T-helper 1 cell (primary cell): ENCODE measurements around the gene WDR90.

Experiments
- DNase-seq, 5 donors: peaks; one replicate each; pipeline ENCODE4 v3.0.0-alpha.2; 2012 to 2020

The WDR90 gene

GRCh38 chr16:661184-661821 lies 12.1 kb downstream of the WDR90 start:
- no peak for DNase-seq

GRCh38 chr16:662095-662494 lies 12.9 kb downstream of the WDR90 start:
- no peak for DNase-seq

- DNase-seq = no peak
Observed at GRCh38 chr16:662597-662996, 13.4 kb downstream of the WDR90 start.

- no peak for DNase-seq
Observed at GRCh38 chr16:666572-666971, 17.4 kb downstream of the WDR90 start.

DNA sequence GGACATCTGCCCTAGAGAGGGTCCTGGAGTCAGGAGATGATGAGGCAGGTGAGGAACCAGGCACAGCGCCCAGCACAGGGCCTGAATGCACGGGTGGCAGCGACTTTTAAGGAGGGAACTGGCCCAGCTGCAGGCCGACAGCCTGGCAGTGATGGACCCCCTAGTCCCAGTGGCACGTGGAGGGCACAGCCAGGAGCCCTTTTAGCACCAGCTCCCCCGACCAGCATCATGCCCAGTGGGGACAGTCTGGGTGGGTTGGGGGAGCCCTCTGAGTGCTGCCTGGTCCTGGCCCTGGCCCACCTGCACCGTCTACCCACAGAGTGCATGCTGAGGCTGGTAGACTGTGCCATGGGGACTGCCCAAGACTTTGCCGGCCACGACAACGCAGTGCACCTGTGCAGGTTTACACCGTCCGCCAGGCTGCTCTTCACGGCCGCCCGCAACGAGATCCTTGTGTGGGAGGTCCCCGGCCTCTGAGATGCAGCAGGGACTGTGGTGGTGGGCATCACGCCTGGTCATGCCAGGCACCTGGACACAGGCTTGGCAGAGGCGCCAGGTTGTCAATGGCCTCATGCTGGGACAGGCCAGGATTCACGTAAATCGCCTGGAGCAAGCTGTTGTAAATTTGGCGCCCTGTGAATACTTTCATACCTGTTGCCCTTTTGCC lies 18.1 kb downstream of the WDR90 start:
- no peak for DNase-seq

- peak; percentile 82 to 94 (median 86) for DNase-seq
Observed at GRCh38 chr16:667780-668518, 18.8 kb downstream of the WDR90 start, which contains the start of gene RHOT2. Gene RHOT2 (plus strand): TSS chr16:668132. CDS start chr16:668200, 68 bp downstream.

GRCh38 chr16:668519-669171 lies 19.5 kb downstream of the WDR90 start:
- no peak for DNase-seq

DNA sequence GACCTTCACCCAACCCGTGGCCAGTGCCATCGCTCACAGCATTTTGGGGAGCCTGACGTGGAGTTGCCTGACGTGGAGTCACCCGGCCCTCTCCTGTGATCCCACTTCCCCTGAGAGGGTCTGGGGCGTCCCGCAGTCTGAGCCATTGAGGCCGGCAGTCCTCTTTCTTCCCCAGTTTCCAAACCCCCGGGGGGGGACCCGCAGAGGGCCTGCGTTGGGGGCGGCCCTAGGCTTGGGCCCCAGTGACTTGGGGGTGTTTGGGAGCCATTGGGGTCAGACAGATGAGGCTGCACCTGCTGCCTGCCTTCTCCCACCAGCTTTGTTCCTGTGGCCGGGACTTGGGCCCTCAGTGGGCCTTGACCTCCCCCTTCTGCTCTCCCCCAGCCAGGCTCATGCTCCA lies 20.5 kb downstream of the WDR90 start:
- no peak for DNase-seq

GRCh38 chr16:670485-671352 lies 21.6 kb downstream of the WDR90 start:
- no peak for DNase-seq

DNA sequence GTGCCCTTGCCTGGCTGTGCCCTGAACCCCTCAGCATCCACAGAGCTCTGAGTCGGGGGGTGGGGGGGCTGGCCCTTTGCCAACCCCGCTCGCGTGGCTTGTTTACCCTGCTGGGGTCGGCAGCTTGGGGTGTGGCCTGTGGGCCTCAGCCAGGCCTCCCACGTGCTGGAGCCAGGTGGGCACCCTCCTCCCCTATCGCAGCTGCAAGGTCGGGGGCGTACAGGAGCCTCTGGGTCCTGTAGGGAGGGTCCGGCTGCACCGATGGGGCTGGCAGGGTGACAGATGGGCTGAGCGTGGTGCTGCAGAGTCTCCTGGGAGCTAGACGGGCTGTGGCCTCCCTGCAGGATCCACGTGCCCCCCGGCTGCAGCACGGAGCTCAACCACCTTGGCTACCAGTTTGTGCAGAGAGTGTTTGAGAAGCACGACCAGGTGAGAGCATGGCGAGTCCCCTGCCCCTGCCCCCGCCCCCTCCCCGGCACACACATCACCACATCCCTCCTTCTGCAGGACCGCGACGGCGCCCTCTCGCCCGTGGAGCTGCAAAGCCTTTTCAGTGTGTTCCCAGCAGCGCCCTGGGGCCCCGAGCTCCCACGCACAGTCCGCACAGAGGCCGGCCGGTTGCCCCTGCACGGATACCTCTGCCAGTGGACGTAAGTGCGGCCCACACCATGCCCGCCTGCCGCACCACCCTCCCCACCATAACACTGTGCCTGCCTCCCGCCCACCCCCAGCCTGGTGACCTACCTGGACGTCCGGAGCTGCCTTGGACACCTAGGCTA lies 22.4 kb downstream of the WDR90 start:
- DNase-seq = no peak

- no peak for DNase-seq
Observed at GRCh38 chr16:672371-672770, 23.2 kb downstream of the WDR90 start.

DNA sequence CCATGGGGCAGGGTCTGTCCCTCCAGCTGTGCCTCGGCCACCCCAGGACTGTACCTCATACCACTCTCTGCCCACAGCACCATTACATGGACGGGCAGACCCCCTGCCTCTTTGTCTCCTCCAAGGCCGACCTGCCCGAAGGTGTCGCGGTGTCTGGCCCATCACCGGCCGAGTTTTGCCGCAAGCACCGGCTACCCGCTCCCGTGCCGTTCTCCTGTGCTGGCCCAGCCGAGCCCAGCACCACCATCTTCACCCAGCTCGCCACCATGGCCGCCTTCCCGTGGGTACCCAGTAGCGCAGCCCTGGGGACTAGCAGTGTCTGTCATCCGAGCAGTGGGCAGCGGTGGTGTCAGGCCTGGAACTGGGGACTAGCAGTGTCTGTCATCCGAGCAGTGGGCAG lies 23.7 kb downstream of the WDR90 start:
- DNase-seq = no peak

DNA sequence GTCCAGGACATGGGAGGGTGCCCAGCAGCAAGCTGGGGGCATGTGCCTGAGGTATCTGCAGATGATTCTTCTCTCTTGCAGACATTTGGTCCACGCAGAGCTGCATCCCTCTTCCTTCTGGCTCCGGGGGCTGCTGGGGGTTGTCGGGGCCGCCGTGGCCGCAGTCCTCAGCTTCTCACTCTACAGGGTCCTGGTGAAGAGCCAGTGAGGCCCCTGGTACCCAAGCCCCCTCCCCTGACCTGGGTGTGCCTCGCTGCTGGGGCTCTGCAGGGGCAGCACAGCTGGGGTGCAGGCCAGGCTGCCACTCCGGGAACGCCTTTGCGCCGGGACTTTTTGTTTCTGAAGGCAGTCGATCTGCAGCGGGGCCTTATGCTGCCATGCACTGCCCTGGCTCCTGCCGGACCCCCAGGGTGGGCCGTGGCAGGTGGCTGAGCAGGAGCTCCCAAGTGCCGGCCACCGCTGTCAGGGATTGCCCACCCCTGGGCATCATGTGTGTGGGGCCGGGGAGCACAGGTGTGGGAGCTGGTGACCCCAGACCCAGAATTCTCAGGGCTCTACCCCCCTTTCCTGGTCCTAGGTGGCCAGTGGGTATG lies 24.3 kb downstream of the WDR90 start:
- DNase-seq = no peak

- no peak for DNase-seq
Observed at GRCh38 chr16:674214-674881, 25.2 kb downstream of the WDR90 start.

GRCh38 chr16:674968-675883 lies 26.1 kb downstream of the WDR90 start, which contains the start of gene RHBDL1:
Gene RHBDL1 (plus strand): TSS chr16:675671. CDS start chr16:675791, 120 bp downstream.
- no peak for DNase-seq

DNA sequence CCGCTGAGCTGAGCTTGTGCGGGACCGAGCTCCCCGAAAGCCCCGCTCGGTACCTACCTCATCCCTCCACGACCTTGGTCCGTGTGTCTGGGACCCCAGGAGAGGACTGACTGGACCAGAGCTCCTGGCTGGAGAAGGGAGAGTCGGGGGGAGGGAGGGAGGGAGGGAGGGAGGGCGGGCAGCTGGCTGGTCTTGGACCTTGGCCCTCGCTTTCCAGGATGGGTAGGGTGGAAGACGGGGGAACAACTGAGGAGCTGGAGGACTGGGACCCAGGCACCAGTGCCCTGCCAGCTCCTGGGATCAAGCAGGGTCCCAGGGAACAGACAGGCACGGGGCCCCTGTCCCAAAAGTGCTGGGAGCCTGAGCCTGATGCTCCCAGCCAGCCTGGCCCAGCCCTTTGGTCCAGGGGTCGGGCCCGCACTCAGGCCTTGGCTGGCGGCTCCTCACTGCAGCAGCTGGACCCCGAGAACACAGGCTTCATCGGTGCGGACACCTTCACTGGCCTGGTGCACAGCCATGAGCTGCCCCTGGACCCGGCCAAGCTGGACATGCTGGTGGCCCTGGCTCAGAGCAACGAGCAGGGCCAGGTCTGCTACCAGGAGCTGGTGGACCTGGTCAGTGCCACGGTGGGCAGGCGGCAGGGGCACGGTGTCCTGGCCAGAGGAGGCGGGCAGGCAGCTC lies 26.9 kb downstream of the WDR90 start:
- DNase-seq = no peak

- DNase-seq = no peak
Observed at GRCh38 chr16:676565-676902, 27.4 kb downstream of the WDR90 start.

- DNase-seq = peak in 1 of 5 donors; percentile 45
Observed at GRCh38 chr16:676913-677312, 27.7 kb downstream of the WDR90 start.
